ENCODE data around the gene ZNF319. TPM values are rescaled to one million over a fixed set of nuclear protein-coding genes. Genes with fewer than 3 reads are reported as not detected.
A peak's percentile ranks its signal among the peaks of the same experiment; 100 is the strongest.

Gene ZNF319
- total RNA-seq: 10 to 100 TPM in 2 of 4 donors, 1 to 10 TPM in 2; 3.3 to 12.1 (median 8.4) TPM

- Histone ChIP-seq H3K36me3 (peaks cover 0 to 37% (median 0%) of the 10 kb centered on the region in 3 donors), H3K9me3 (no peaks in the 10 kb centered on the region), H3K4me1 (peaks cover 4 to 24% (median 5%) of the 10 kb centered on the region in 4 donors), H3K27ac (peak within 1 kb of the TSS; percentile 83 to 94 (median 86)), H3K4me3 (peak within 1 kb of the TSS; percentile 64 to 95 (median 67)), H3K27me3 (no peaks in the 10 kb centered on the region)
- peak in 1 of 3 donors; percentile 31 for DNase-seq
- TF ChIP-seq POLR2A (IDR thresholded peaks at IDR 0.05) (no peak), CTCF (IDR thresholded peaks at IDR 0.05) (no peak)
Measured at GRCh38 chr16:57999971-58000705, at the start of gene ZNF319. Gene ZNF319 (minus strand): TSS chr16:58000672. CDS start chr16:57998265, 2,407 bp downstream.

- TF ChIP-seq CTCF (IDR thresholded peaks at IDR 0.05): no peak
- TF ChIP-seq POLR2A (IDR thresholded peaks at IDR 0.05): no peak
- H3K4me3 ChIP-seq: no peak overlapping the region
- H3K9me3 ChIP-seq: no peaks in the 10 kb centered on the region
- H3K36me3 ChIP-seq: peaks cover 0 to 2% (median 0%) of the 10 kb centered on the region in 3 donors
- H3K4me1 ChIP-seq: peaks cover 0 to 16% (median 0%) of the 10 kb centered on the region in 4 donors
- DNase-seq: no peak
- H3K27me3 ChIP-seq: no peaks in the 10 kb centered on the region
- no peak overlapping the region for H3K27ac ChIP-seq
Measured at GRCh38 chr16:58049232-58050185, 49.0 kb upstream of the ZNF319 start.

- H3K27ac ChIP-seq: no peak overlapping the region
- TF ChIP-seq POLR2A (IDR thresholded peaks at IDR 0.05): no peak
- TF ChIP-seq CTCF (IDR thresholded peaks at IDR 0.05): no peak
- no peak for DNase-seq
- H3K9me3 ChIP-seq: no peaks in the 10 kb centered on the region
- peaks cover 0 to 10% (median 0%) of the 10 kb centered on the region in 3 donors for H3K36me3 ChIP-seq
- H3K4me1 ChIP-seq: peaks cover 0 to 16% (median 0%) of the 10 kb centered on the region in 4 donors
- H3K4me3 ChIP-seq: no peak overlapping the region
- no peaks in the 10 kb centered on the region for H3K27me3 ChIP-seq
Measured at GRCh38 chr16:58048494-58049231, 48.2 kb upstream of the ZNF319 start.

- H3K27ac ChIP-seq: no peak overlapping the region
- no peaks in the 10 kb centered on the region for H3K27me3 ChIP-seq
- H3K4me3 ChIP-seq: no peak overlapping the region
- TF ChIP-seq POLR2A (IDR thresholded peaks at IDR 0.05) (no peak), CTCF (IDR thresholded peaks at IDR 0.05) (no peak)
- DNase-seq: peak in 1 of 3 donors; percentile 43
- H3K4me1 ChIP-seq: peaks cover 0 to 16% (median 0%) of the 10 kb centered on the region in 4 donors
- peaks cover 0 to 19% (median 0%) of the 10 kb centered on the region in 3 donors for H3K36me3 ChIP-seq
- H3K9me3 ChIP-seq: no peaks in the 10 kb centered on the region
Measured at GRCh38 chr16:58047557-58048348, 47.3 kb upstream of the ZNF319 start.

Data from Peyer's patch (tissue), 4 donors.